Osteoblast (primary cell): ENCODE results near the gene RIPPLY2. TPM values are rescaled to one million over a fixed set of nuclear protein-coding genes. Genes with fewer than 3 reads are reported as not detected.

ENCODE experiments used
- DNase-seq: peaks from one replicate; pipeline ENCODE4 v3.0.0; 2011; ENCODE audit warnings: low spot score, mixed read lengths; ENCODE audit not compliant: insufficient read length; ENCODE audit errors: missing footprints
- H2AFZ ChIP-seq: 2 replicates; pipeline ENCODE4 v1.6.0; 2011; ENCODE audit warnings: mild to moderate bottlenecking, low read length
- H3K27ac ChIP-seq: 2 replicates; pipeline ENCODE4 v1.5.1; 2011; ENCODE audit warnings: mild to moderate bottlenecking, low read depth, low read length, moderate library complexity
- H3K27me3 ChIP-seq: 2 replicates; pipeline ENCODE4 v1.6.0; 2012; ENCODE audit warnings: mild to moderate bottlenecking, control low read depth, inconsistent platforms, low read length, moderate library complexity; ENCODE audit not compliant: insufficient read depth
- H3K36me3 ChIP-seq: 2 replicates; pipeline ENCODE4 v1.5.1; 2011; ENCODE audit warnings: mild to moderate bottlenecking, low read length, control low read depth, moderate library complexity; ENCODE audit not compliant: insufficient read depth
- H3K4me1 ChIP-seq: 2 replicates; pipeline ENCODE4 v1.5.1; 2011; ENCODE audit warnings: mild to moderate bottlenecking, low read length, control low read depth, moderate library complexity; ENCODE audit not compliant: insufficient read depth
- H3K4me2 ChIP-seq: 2 replicates; pipeline ENCODE4 v1.6.0; 2011; ENCODE audit warnings: mild to moderate bottlenecking, low read length; ENCODE audit not compliant: insufficient read depth
- H3K4me3 ChIP-seq: fragments of 200-600 bp; sonication (generic); 3 replicates; pipeline ENCODE4 v1.5.1; 2012; ENCODE audit warnings: mild to moderate bottlenecking, low read length, inconsistent platforms; ENCODE audit not compliant: insufficient read depth
- H3K79me2 ChIP-seq: 2 replicates; pipeline ENCODE4 v1.6.0; 2012; ENCODE audit warnings: mild to moderate bottlenecking, low read length, control low read depth, inconsistent platforms; ENCODE audit not compliant: insufficient read depth
- H3K9me3 ChIP-seq: 2 replicates; pipeline ENCODE4 v1.5.1; 2011; ENCODE audit warnings: low read depth, low read length, control low read depth
- H4K20me1 ChIP-seq: 2 replicates; pipeline ENCODE4 v1.6.0; 2012; ENCODE audit warnings: mild to moderate bottlenecking, low read length, control low read depth; ENCODE audit not compliant: insufficient read depth
- CTCF ChIP-seq: IDR thresholded peaks from 2 replicates; pipeline ENCODE4 v1.5.1; 2011; ENCODE audit warnings: mild to moderate bottlenecking, low read depth, low read length, moderate library complexity; ENCODE audit errors: extremely low read depth
- total RNA-seq: library from RNA; depleted of rRNA; stranded (reverse); fragments of >200 nt; gene quantifications from 2 replicates; pipeline ENCODE4 v1.2.3, GENCODE V29; 2012

The RIPPLY2 gene
- total RNA-seq, 1 donor, result not detected

- TF ChIP-seq CTCF, result peak; percentile 49
- H3K36me3 ChIP-seq, result no peaks in the 10 kb centered on the region
- H3K4me1 ChIP-seq, result peaks cover 28% of the 10 kb centered on the region
- H2AFZ ChIP-seq, result peak within 1 kb of the TSS; percentile 90
- H4K20me1 ChIP-seq, result peaks cover 5% of the 10 kb centered on the region
- peaks cover 47% of the 10 kb centered on the region for H3K79me2 ChIP-seq
- DNase-seq, result peak; percentile 97
- peaks cover 4% of the 10 kb centered on the region for H3K27me3 ChIP-seq
- peak within 1 kb of the TSS; percentile 84 for H3K27ac ChIP-seq
- H3K4me3 ChIP-seq, result peak within 1 kb of the TSS; percentile 93
- peak within 1 kb of the TSS; percentile 98 for H3K4me2 ChIP-seq
- no peaks in the 10 kb centered on the region for H3K9me3 ChIP-seq
These were observed 6.5 kb downstream of the RIPPLY2 start, which contains the start of gene CYB5R4 for GRCh38 chr6:83859410-83860358. Gene CYB5R4 (plus strand): TSS chr6:83859689. CDS start chr6:83859783, 94 bp downstream.

- H3K4me1 ChIP-seq, result peaks cover 28% of the 10 kb centered on the region
- H3K4me2 ChIP-seq, result peak overlapping the region; percentile 98
- peaks cover 7% of the 10 kb centered on the region for H3K36me3 ChIP-seq
- H4K20me1 ChIP-seq, result peaks cover 5% of the 10 kb centered on the region
- peak overlapping the region; percentile 84 for H3K27ac ChIP-seq
- DNase-seq, result peak; percentile 22
- peak overlapping the region; percentile 90 for H2AFZ ChIP-seq
- peaks cover 54% of the 10 kb centered on the region for H3K79me2 ChIP-seq
- H3K9me3 ChIP-seq, result no peaks in the 10 kb centered on the region
- H3K4me3 ChIP-seq, result peak overlapping the region; percentile 93
- H3K27me3 ChIP-seq, result no peaks in the 10 kb centered on the region
- TF ChIP-seq CTCF, result no peak
These were observed 7.2 kb downstream of the RIPPLY2 start for GRCh38 chr6:83860359-83860755.

GRCh38 chr6:83860782-83861495 is 7.8 kb downstream of the RIPPLY2 start:
- H3K27me3 ChIP-seq, result no peaks in the 10 kb centered on the region
- peaks cover 59% of the 10 kb centered on the region for H3K79me2 ChIP-seq
- H3K4me1 ChIP-seq, result peaks cover 28% of the 10 kb centered on the region
- H2AFZ ChIP-seq, result no peak overlapping the region
- peak overlapping the region; percentile 98 for H3K4me2 ChIP-seq
- peaks cover 5% of the 10 kb centered on the region for H4K20me1 ChIP-seq
- TF ChIP-seq CTCF, result no peak
- H3K36me3 ChIP-seq, result peaks cover 8% of the 10 kb centered on the region
- no peak overlapping the region for H3K27ac ChIP-seq
- H3K4me3 ChIP-seq, result peak overlapping the region; percentile 93
- no peaks in the 10 kb centered on the region for H3K9me3 ChIP-seq
- DNase-seq, result no peak
